DOHH2 (cell line): ENCODE results near the gene THBD.

Experiments
- CTCF ChIP-seq: fragments of 200-600 bp; sonication (generic); IDR thresholded peaks from one replicate; pipeline ENCODE4 v1.5.1; 2014; ENCODE audit warnings: antibody characterized with exemption, mild to moderate bottlenecking, low read depth, low read length; ENCODE audit not compliant: poor library complexity, severe bottlenecking
- EZH2phosphoT487 ChIP-seq: fragments of 200-600 bp; sonication (generic); IDR thresholded peaks from 2 replicates; pipeline ENCODE4 v1.6.1; 2017; ENCODE audit warnings: borderline replicate concordance, mild to moderate bottlenecking, antibody characterized with exemption, low read length, moderate library complexity, mixed read lengths

GRCh38 chr20:23059846-23060245 lies 10.4 kb upstream of the THBD start:
- TF ChIP-seq CTCF (no peak), EZH2phosphoT487 (no peak)
